Measurements from ENCODE around the gene ZNF821. TPM values are rescaled to one million over a fixed set of nuclear protein-coding genes. Genes with fewer than 3 reads are reported as not detected.
"Not testable (repeated sequence)": the region's sequence is repeated elsewhere in the genome, so short reads cannot be mapped to it uniquely, and the experiment has no call there.

ZNF821 gene
- total RNA-seq, 1 donor from 2014 or later: 40.9 TPM

- no peak for DNase-seq
- Mint-ChIP-seq H3K9me3 (ENCODE audit: unreplicated experiment) (no peaks in the 10 kb centered on the region), H3K27me3 (ENCODE audit: unreplicated experiment) (peaks cover 2% of the 10 kb centered on the region), H3K36me3 (ENCODE audit: unreplicated experiment) (peaks cover 5% of the 10 kb centered on the region), H3K4me1 (ENCODE audit: low read depth, unreplicated experiment) (no peaks in the 10 kb centered on the region), H3K27ac (ENCODE audit: unreplicated experiment) (no peak overlapping the region), H3K4me3 (ENCODE audit: unreplicated experiment) (no peak overlapping the region)
- TF ChIP-seq CTCF (IDR thresholded peaks at IDR 0.05; ENCODE audit: partially characterized antibody, unreplicated experiment): no peak
These were observed 57.4 kb downstream of the ZNF821 start for GRCh38 chr16:71826533-71827017.

DNA sequence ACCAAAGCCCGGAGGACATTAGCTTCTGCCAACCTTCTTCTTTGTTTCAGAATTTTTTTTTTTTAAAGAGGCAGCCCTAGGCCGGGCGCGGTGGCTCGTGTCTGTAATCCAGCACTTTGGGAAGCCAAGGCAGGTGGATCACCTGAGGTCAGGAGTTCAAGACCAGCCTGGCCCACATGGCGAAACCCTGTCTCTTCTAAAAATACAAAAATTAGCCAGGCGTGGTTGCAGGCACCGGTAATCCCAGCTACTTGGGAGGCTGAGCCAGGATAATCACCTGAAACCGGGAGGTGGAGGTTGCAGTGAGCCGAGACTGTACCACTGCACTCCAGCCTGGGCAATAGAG, 66.9 kb downstream of the ZNF821 start:
- not testable (repeated sequence) for H3K4me1 Mint-ChIP-seq (ENCODE audit: low read depth, unreplicated experiment); H3K9me3 Mint-ChIP-seq (ENCODE audit: unreplicated experiment); DNase-seq; H3K27me3 Mint-ChIP-seq (ENCODE audit: unreplicated experiment); H3K36me3 Mint-ChIP-seq (ENCODE audit: unreplicated experiment); H3K4me3 Mint-ChIP-seq (ENCODE audit: unreplicated experiment); H3K27ac Mint-ChIP-seq (ENCODE audit: unreplicated experiment)

- Mint-ChIP-seq H3K27me3 (ENCODE audit: unreplicated experiment) (peaks cover 8% of the 10 kb centered on the region), H3K9me3 (ENCODE audit: unreplicated experiment) (peaks cover 4% of the 10 kb centered on the region), H3K36me3 (ENCODE audit: unreplicated experiment) (no peaks in the 10 kb centered on the region), H3K27ac (ENCODE audit: unreplicated experiment) (no peak overlapping the region), H3K4me3 (ENCODE audit: unreplicated experiment) (no peak overlapping the region), H3K4me1 (ENCODE audit: low read depth, unreplicated experiment) (peaks cover 5% of the 10 kb centered on the region)
- TF ChIP-seq CTCF (IDR thresholded peaks at IDR 0.05; ENCODE audit: partially characterized antibody, unreplicated experiment): no peak
- DNase-seq: no peak
These were observed 72.7 kb downstream of the ZNF821 start for GRCh38 chr16:71811261-71811803.

GRCh38 chr16:71810155-71810530, 73.8 kb downstream of the ZNF821 start:
- not testable (repeated sequence) for DNase-seq; H3K27ac Mint-ChIP-seq (ENCODE audit: unreplicated experiment)

More at GRCh38 chr16:71810155-71810530, 73.8 kb downstream of the ZNF821 start:
- H3K36me3 Mint-ChIP-seq (ENCODE audit: unreplicated experiment); H3K27me3 Mint-ChIP-seq (ENCODE audit: unreplicated experiment); H3K4me1 Mint-ChIP-seq (ENCODE audit: low read depth, unreplicated experiment); H3K9me3 Mint-ChIP-seq (ENCODE audit: unreplicated experiment); H3K4me3 Mint-ChIP-seq (ENCODE audit: unreplicated experiment): not testable (repeated sequence)

Other genes starting within 250 kb of the ZNF821 start
- gene PHLPP2, start 159.5 kb downstream of the ZNF821 start, total RNA-seq (ENCODE audit: unreplicated experiment): 8.1 TPM
- 104 TPM for gene AP1G1, start 75.3 kb downstream of the ZNF821 start, total RNA-seq (ENCODE audit: unreplicated experiment)
- gene ATXN1L, start 38.2 kb downstream of the ZNF821 start, total RNA-seq (ENCODE audit: unreplicated experiment): 27.6 TPM
- 271 TPM for gene IST1, start 11.3 kb upstream of the ZNF821 start, total RNA-seq (ENCODE audit: unreplicated experiment)
- gene PKD1L3, start 116.2 kb upstream of the ZNF821 start, total RNA-seq (ENCODE audit: unreplicated experiment): not detected
- gene DHODH, start 124.6 kb upstream of the ZNF821 start, total RNA-seq (ENCODE audit: unreplicated experiment): 9.1 TPM
- not detected for gene HP, start 170.3 kb upstream of the ZNF821 start, total RNA-seq (ENCODE audit: unreplicated experiment)
- not detected for gene HPR, start 179.0 kb upstream of the ZNF821 start, total RNA-seq (ENCODE audit: unreplicated experiment)
- 7.1 TPM for gene TXNL4B, start 209.4 kb upstream of the ZNF821 start, total RNA-seq (ENCODE audit: unreplicated experiment)
- 86.5 TPM for gene DHX38, start 209.7 kb upstream of the ZNF821 start, total RNA-seq (ENCODE audit: unreplicated experiment)